WI38 (cell line): ENCODE data around the gene SNTA1.

ENCODE experiments used
- H3K4me3 ChIP-seq: 2 replicates; pipeline ENCODE4 v1.5.1; 2011; ENCODE audit warnings: low read depth, mild to moderate bottlenecking, control low read depth, low read length
- CTCF ChIP-seq: IDR thresholded peaks from 2 replicates; pipeline ENCODE4 v1.5.1; 2012; ENCODE audit warnings: low read depth, mild to moderate bottlenecking, control low read depth, low read length

The SNTA1 gene

GRCh38 chr20:33482581-33482980, 39.0 kb upstream of the SNTA1 start:
- no peak for TF ChIP-seq CTCF
- no peak overlapping the region for H3K4me3 ChIP-seq

- TF ChIP-seq CTCF, result no peak
- H3K4me3 ChIP-seq, result no peak overlapping the region
Measured at GRCh38 chr20:33481431-33481941, 37.9 kb upstream of the SNTA1 start.

- TF ChIP-seq CTCF, result no peak
- H3K4me3 ChIP-seq, result no peak overlapping the region
Measured at GRCh38 chr20:33480048-33480447, 36.5 kb upstream of the SNTA1 start.

- H3K4me3 ChIP-seq, result no peak overlapping the region
- TF ChIP-seq CTCF, result no peak
Measured at GRCh38 chr20:33477386-33478234, 34.0 kb upstream of the SNTA1 start.

GRCh38 chr20:33475381-33476152, 32.0 kb upstream of the SNTA1 start:
- no peak overlapping the region for H3K4me3 ChIP-seq
- no peak for TF ChIP-seq CTCF

GRCh38 chr20:33474963-33475362, 31.4 kb upstream of the SNTA1 start:
- no peak for TF ChIP-seq CTCF
- no peak overlapping the region for H3K4me3 ChIP-seq
